OCI-M2 (cell line): ENCODE measurements around the gene XKR7.

Experiments used
- DNase-seq: peaks from one replicate; lab custom pipeline; 2025; ENCODE audit not compliant: unreplicated experiment; lab: John Stamatoyannopoulos, UW

XKR7 gene

GRCh38 chr20:31939661-31940060 lies 28.3 kb upstream of the XKR7 start:
- DNase-seq = no peak

GRCh38 chr20:31943052-31943471 lies 24.9 kb upstream of the XKR7 start:
- DNase-seq = no peak

- no peak for DNase-seq
Measured at GRCh38 chr20:31945319-31945718, 22.6 kb upstream of the XKR7 start.

- DNase-seq = no peak
Measured at GRCh38 chr20:31945785-31946184, 22.2 kb upstream of the XKR7 start.

GRCh38 chr20:31948008-31948407 lies 19.9 kb upstream of the XKR7 start:
- DNase-seq = no peak

- DNase-seq = no peak
Measured at GRCh38 chr20:31949877-31950646, 17.9 kb upstream of the XKR7 start.

GRCh38 chr20:31951203-31951529 lies 16.8 kb upstream of the XKR7 start:
- no peak for DNase-seq

GRCh38 chr20:31951530-31952453 lies 16.2 kb upstream of the XKR7 start, which contains the start of gene PDRG1:
PDRG1 (minus strand) TSS chr20:31952046; CDS start chr20:31951961, 85 bp downstream.
- peak; percentile 90 for DNase-seq

- DNase-seq = no peak
Measured at GRCh38 chr20:31953556-31954148, 14.3 kb upstream of the XKR7 start.

GRCh38 chr20:31954500-31954899 lies 13.5 kb upstream of the XKR7 start:
- no peak for DNase-seq

GRCh38 chr20:31956556-31957526 lies 11.1 kb upstream of the XKR7 start:
- no peak for DNase-seq

- no peak for DNase-seq
Measured at GRCh38 chr20:31962761-31963160, 5.2 kb upstream of the XKR7 start.

GRCh38 chr20:31963889-31964288 lies 4.1 kb upstream of the XKR7 start:
- DNase-seq = no peak

GRCh38 chr20:31966991-31967655 lies 828 bp upstream of the XKR7 start:
- DNase-seq = no peak

GRCh38 chr20:31968291-31969126 lies 558 bp downstream of the XKR7 start:
- DNase-seq = peak; percentile 54

- no peak for DNase-seq
Measured at GRCh38 chr20:31969991-31970390, 2.0 kb downstream of the XKR7 start.

GRCh38 chr20:31972471-31973021 lies 4.6 kb downstream of the XKR7 start:
- DNase-seq = no peak

GRCh38 chr20:31974296-31974695 lies 6.3 kb downstream of the XKR7 start:
- DNase-seq = no peak

GRCh38 chr20:31974951-31975487 lies 7.1 kb downstream of the XKR7 start:
- no peak for DNase-seq
